OCI-M2 (cell line): ENCODE data around the gene EPS15.
"Not testable (repeated sequence)": the region's sequence is repeated elsewhere in the genome, so short reads cannot be mapped to it uniquely, and the experiment has no call there.

Experiments used
- DNase-seq: peaks from one replicate; lab custom pipeline; 2025; ENCODE audit not compliant: unreplicated experiment; lab: John Stamatoyannopoulos, UW

EPS15 gene

GRCh38 chr1:51474832-51475620 lies 44.0 kb downstream of the EPS15 start:
- not testable (repeated sequence) for DNase-seq

DNA sequence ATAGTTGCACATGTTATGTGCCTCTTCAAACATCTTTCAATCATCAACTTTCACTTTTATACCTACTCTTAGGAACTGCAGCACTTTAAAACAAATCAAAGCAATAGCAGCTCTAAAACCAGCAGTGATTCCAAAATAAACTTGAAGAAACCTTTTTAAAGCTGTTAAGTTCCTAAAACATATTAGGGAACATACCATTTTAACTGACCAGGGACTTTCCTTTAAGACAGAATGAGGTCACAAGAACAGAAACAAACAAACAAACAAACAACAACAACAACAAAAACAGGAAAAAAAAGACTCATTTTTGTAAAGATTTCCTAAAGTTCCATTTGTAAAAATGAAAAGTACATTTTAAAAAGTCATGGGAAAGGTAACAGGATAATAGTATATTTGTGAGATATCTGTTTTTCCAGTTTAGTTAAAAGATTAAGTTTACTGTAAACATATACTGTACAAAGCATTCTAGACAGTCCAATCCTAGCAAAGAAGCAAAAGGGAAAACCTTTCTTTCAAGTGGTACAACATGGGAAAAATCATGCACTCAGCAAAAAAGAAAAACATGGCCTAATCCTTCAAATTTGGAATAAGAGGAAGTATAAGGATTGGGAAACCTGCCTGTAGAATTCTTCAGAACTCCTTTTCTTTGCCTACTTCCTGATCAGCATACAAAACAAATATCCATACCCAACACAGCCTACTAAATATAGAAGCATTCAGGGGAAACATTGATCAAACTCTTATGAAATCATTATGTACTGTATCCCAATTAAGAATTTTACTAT lies 45.5 kb downstream of the EPS15 start:
- no peak for DNase-seq

DNA sequence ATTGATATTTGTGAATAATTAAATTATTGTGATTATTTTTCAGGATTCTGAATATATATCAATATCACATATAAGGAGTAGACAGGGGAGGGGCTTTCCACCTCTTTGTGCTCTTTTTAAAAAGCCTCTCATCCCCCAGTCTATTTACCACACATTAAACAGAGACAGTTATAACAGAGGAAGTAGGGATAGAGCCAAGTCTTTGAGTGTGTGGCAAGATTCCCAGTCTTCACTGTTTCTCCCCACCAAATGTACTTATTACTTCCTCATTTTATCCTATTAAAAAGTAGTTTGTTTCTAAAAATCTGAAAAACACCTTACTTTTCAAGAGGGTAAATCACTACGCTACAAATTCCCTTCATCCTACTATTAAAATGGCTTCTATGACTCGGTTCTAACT lies 46.7 kb downstream of the EPS15 start:
- no peak for DNase-seq

DNA sequence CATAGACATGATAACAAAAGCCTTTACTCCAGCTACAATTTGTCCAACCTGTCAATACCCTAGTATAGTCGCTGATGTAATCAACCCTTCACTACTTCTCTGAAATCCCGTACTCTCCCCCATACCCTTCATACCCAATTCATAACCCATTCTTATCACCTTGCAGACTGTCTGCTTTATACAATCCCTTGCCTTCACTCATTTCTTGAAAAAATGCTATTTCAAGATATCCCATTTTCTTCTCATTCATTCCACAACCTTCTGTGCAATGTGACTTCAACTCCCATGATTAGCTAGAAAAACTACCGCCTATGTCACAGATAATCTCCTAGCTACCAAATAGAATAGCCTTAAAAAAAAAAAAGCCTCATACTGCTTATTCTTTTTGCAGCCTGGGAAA lies 49.5 kb downstream of the EPS15 start:
- DNase-seq = no peak

GRCh38 chr1:51464828-51465227 lies 54.2 kb downstream of the EPS15 start:
- DNase-seq = no peak

GRCh38 chr1:51463561-51463960 lies 55.5 kb downstream of the EPS15 start:
- no peak for DNase-seq

DNA sequence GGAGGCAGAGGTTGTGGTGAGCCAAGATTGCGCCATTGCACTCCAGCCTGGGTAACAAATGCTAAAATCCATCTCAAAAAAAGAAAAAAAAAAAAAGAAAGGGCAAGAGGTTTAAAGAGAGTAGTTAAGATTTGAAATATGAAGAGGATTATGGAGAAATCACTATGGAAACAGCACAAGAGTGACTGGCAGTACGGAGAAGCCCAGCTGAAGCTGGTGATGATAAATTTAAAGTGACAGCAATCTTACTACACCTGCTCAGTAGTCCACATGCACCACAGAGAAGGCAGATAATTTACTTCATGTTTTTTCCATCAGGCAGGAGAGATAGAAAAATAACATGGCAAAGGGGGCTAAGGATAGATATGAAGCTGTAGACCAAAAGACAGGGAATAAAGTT lies 56.8 kb downstream of the EPS15 start:
- DNase-seq = not testable (repeated sequence)

DNA sequence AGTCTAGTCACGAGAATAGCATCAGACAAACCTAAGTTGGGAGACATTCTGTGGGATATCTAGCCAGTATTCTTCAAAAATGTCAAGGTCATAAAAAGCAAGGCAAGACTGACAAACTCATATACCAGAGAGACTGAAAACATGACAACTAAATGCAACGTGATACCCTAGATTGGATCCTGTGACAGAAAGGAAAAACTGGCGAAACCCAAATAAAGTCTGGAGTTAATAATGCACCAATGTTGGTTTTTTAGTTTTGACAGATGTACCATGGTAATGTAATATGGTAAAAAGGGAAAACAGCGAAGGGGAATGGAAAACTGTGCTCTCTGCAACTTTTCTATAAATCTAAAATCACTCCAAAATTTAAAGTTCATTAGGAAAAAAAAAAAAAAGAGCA lies 64.5 kb downstream of the EPS15 start:
- no peak for DNase-seq

GRCh38 chr1:51453010-51453409 lies 66.1 kb downstream of the EPS15 start:
- DNase-seq = no peak

- not testable (repeated sequence) for DNase-seq
Observed at GRCh38 chr1:51448844-51449454, 70.1 kb downstream of the EPS15 start.

DNA sequence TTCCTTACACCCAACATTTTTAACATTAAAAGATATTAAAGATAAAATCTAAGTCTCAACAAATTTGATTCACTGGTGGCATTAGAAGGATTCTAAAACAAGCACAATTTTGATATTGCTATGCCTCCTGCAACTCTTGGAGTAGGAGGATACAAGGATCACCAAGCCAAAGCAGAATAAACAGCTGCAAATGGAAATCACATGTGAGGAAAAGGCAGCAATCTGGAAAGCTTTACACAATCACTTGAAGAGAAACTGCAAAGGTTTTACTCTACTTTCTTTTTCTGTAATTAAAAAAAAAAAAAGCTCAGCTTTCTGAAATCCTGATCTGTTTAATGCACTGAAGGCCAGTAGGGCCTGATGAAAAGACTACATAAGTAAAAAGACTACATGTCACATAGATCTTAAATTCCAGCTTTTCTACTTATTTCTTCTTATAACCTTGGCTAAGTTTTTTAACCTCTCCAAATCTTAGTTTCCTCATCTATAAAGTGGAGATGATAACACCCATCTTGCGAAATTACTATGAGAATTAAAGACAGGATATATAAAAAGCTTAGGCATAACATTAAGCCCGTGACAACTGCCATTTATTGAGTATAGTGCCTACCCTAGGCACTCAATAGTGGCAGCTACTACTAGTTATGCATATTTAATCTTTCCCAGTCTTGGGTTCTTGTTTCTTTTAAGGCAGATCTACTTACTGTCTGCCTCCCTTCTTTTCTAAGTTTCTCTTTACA lies 73.5 kb downstream of the EPS15 start:
- DNase-seq = no peak

GRCh38 chr1:51444534-51445192 lies 74.4 kb downstream of the EPS15 start:
- no peak for DNase-seq

DNA sequence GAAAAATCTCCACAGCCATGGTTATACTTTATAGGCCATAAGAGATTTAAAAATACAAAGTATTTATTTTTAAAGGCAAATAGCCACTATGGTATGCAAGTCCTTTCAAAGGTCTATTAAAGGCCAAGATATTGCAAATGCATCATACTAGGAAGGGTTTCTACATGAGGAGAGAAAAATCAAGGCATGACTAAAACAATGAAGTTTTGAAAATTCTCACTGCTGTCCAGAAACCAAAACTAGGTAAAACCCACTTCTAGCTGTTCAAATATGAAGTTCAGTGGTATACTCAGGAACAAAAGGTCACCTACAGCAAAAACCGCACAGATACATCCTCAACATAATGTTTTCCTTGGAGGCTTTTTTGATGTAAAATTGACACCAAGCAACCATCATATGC lies 75.0 kb downstream of the EPS15 start:
- DNase-seq = no peak

DNA sequence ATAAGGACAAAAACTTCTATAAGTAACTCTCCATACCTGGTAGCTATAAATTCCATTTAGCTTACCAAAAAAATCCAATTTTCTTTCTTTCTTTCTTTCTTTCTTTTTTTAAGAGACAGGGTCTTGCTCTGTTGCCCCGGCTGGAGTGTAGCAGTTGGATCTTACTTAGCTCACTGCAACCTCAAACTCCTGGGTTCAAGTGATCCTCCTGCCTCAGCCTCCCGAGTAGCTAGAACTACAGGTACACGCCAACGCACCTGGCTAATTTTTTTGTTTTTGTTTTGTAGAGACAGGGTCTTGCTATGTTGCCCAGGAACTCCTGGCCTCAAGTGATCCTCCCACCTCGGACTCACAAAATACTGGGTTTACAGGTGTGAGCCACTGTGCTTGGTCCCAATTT lies 75.5 kb downstream of the EPS15 start:
- DNase-seq = no peak

- no peak for DNase-seq
Observed at GRCh38 chr1:51442616-51443015, 76.5 kb downstream of the EPS15 start.

- DNase-seq = no peak
Observed at GRCh38 chr1:51442198-51442597, 76.9 kb downstream of the EPS15 start.

GRCh38 chr1:51439895-51440294 lies 79.2 kb downstream of the EPS15 start:
- DNase-seq = no peak

DNA sequence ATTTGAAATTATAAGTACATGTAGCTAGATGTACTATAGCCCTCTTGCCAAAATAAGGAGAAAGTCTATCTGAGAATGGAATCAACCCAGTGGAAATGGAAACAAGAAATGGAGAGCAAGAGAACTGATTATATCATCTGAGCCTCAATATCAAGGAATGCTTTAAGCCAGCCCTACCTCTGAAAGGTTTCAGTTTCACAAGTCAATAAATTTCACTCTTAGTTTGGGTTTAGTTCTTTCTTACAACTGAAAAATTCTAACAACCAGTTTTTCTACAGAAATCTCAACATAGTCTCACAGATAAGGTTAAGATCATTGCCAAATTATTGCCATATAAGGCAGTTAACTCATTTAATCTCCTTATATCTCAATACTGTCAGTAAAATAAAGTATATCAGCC lies 80.0 kb downstream of the EPS15 start:
- DNase-seq = no peak

GRCh38 chr1:51437391-51437790 lies 81.7 kb downstream of the EPS15 start:
- not testable (repeated sequence) for DNase-seq

GRCh38 chr1:51435878-51436277 lies 83.2 kb downstream of the EPS15 start:
- DNase-seq = no peak
